Liver (tissue), 3 donors: ENCODE results near the gene TBX19.

ENCODE experiments used
- ATF3 ChIP-seq: IDR thresholded peaks from 2 replicates; pipeline ENCODE4 v1.6.1; 2016; ENCODE audit warnings: antibody characterized with exemption
- CTCF ChIP-seq: fragments of 150-350 bp; IDR thresholded peaks from 2 replicates; pipeline ENCODE4 v1.5.1; 2017; ENCODE audit warnings: improper control_type of control experiment, low read depth, low read length; ENCODE audit not compliant: missing input control
- JUND ChIP-seq, 2 donors: IDR thresholded peaks; 2 replicates each; pipeline ENCODE4 v1.6.1; 2016; ENCODE audit warnings: antibody characterized with exemption in 2 of 2
- MAX ChIP-seq: IDR thresholded peaks from 2 replicates; pipeline ENCODE4 v1.6.1; 2016; ENCODE audit warnings: antibody characterized with exemption
- REST ChIP-seq: IDR thresholded peaks from 2 replicates; pipeline ENCODE4 v1.6.1; 2016; ENCODE audit warnings: antibody characterized with exemption, mild to moderate bottlenecking
- TAF1 ChIP-seq: conservative IDR thresholded peaks from 2 replicates; pipeline ENCODE4 v1.6.1; 2016; ENCODE audit warnings: antibody characterized with exemption, mild to moderate bottlenecking
- ZBTB33 ChIP-seq: IDR thresholded peaks from 2 replicates; pipeline ENCODE4 v1.6.1; 2016; ENCODE audit warnings: antibody characterized with exemption
- donor health status: healthy.
- donor health status: healthy.

- TF ChIP-seq CTCF (no peak), REST (no peak), JUND (IDR thresholded peaks at IDR 0.05) (no peak), TAF1 (no peak), ATF3 (no peak), MAX (no peak), ZBTB33 (no peak)
Measured at GRCh38 chr1:168252204-168252733, 28.4 kb upstream of the TBX19 start.
